PC-9 (cell line): ENCODE measurements around the gene PLA2G3. TPM values are rescaled to one million over a fixed set of nuclear protein-coding genes. Genes with fewer than 3 reads are reported as not detected.

Experiments used
- BruUV-seq: library from RNA; stranded (reverse); fragments of 400-500 nt; replicated peaks from 2 replicates; lab custom pipeline; 2021; lab: Mats Ljungman, UMichigan
- CTCF ChIA-PET: fragments of 300-600 bp; sonication (Branson Sonifier 250); formaldehyde crosslinking; loops from one replicate; lab custom pipeline; 2022; ENCODE audit warnings: antibody characterized with exemption; lab: Charles Lee
- POLR2A ChIA-PET: fragments of 300-600 bp; sonication (Branson Sonifier 250); formaldehyde crosslinking; loops from one replicate; lab custom pipeline; 2022; ENCODE audit warnings: antibody characterized with exemption; ENCODE audit not compliant: unreplicated experiment; lab: Charles Lee
- DNase-seq, 2 experiments: peaks; one replicate each; pipeline versions ENCODE4 v3.0.0 to v3.0.0-alpha.2; 2015 to 2022; ENCODE audit warnings: mixed read lengths in 1 of 2
- H2AFZ ChIP-seq: fragments of 200-600 bp; sonication (generic); 2 replicates; pipeline ENCODE4 v1.8.1; 2017; ENCODE audit warnings: antibody characterized with exemption
- H3F3A ChIP-seq: fragments of 200-600 bp; sonication (generic); 2 replicates; pipeline ENCODE4 v1.8.1; 2017; ENCODE audit warnings: antibody characterized with exemption, mild to moderate bottlenecking, low read depth; ENCODE audit not compliant: insufficient read depth
- H3K27ac ChIP-seq: fragments of 200-600 bp; sonication (generic); 2 replicates; pipeline ENCODE4 v1.6.1; 2016; ENCODE audit warnings: mixed run types
- H3K27me3 ChIP-seq: fragments of 200-600 bp; sonication (generic); 2 replicates; pipeline ENCODE4 v1.6.1; 2016; ENCODE audit warnings: low read depth, mixed run types; ENCODE audit not compliant: insufficient read depth
- H3K36me3 ChIP-seq: fragments of 200-600 bp; sonication (generic); 2 replicates; pipeline ENCODE4 v1.6.1; 2016; ENCODE audit warnings: low read depth, mixed run types
- H3K4me1 ChIP-seq: fragments of 200-600 bp; sonication (generic); replicated peaks from 2 replicates; pipeline ENCODE4 v1.6.1; 2016; ENCODE audit warnings: mixed run types; ENCODE audit not compliant: insufficient read depth
- H3K4me2 ChIP-seq: fragments of 200-600 bp; sonication (generic); 2 replicates; pipeline ENCODE4 v1.6.1; 2017; ENCODE audit warnings: mixed run types
- H3K4me3 ChIP-seq: fragments of 200-600 bp; sonication (generic); 2 replicates; pipeline ENCODE4 v1.6.1; 2016; ENCODE audit warnings: mixed run types
- H3K79me2 ChIP-seq: fragments of 200-600 bp; sonication (generic); 2 replicates; pipeline ENCODE4 v1.6.1; 2017; ENCODE audit warnings: low read depth, mixed run types
- H3K9me2 ChIP-seq: fragments of 200-600 bp; sonication (generic); 2 replicates; pipeline ENCODE4 v1.8.1; 2017; ENCODE audit warnings: mild to moderate bottlenecking; ENCODE audit not compliant: insufficient read depth
- H3K9me3 ChIP-seq: fragments of 200-600 bp; sonication (generic); 2 replicates; pipeline ENCODE4 v1.8.1; 2016; ENCODE audit warnings: low read depth; ENCODE audit not compliant: insufficient read depth
- H4K20me1 ChIP-seq: fragments of 200-600 bp; sonication (generic); 2 replicates; pipeline ENCODE4 v1.8.1; 2017; ENCODE audit not compliant: insufficient read depth
- EZH2 ChIP-seq: fragments of 200-600 bp; sonication (generic); IDR thresholded peaks from 2 replicates; pipeline ENCODE4 v1.8.0; 2017; ENCODE audit warnings: antibody characterized with exemption, low read depth
- intact Hi-C: fragments of 100-400 bp; cut with micrococcal nuclease; formaldehyde crosslinking; loops from one replicate; pipeline ENCODE4 v1.10.0; 2022; ENCODE audit not compliant: unreplicated experiment
- total RNA-seq: library from RNA; stranded (reverse); gene quantifications from 2 replicates; pipeline ENCODE4 v1.2.3, GENCODE V29; 2021
- TF ChIP-seq, protein P1 (sequence below): fragments of 200-600 bp; sonication (generic); conservative IDR thresholded peaks from 2 replicates; pipeline ENCODE4 v1.6.1; 2017; ENCODE audit warnings: mixed run types, antibody characterized with exemption, mild to moderate bottlenecking, moderate library complexity

PLA2G3 gene
- total RNA-seq, 1 experiment from 2014 or later: not detected

DNA sequence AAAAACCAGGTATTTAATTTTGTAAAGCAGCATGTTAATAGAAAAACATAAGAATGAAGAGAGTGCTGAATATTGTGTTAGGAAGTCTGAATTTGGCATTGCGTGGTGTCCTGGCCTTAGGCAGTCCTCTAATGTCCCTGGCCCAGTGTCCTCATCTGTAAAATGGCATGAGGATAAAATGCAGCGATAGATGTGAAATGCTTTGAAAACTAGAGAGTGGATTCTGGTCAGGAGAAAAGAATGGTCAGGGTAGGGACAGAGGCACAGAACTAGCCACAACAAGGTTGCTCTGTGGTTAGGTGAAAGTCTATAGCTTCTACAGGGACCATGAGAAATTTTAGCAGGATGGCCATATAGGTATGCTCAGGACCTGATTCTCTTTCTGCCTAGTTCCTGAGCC, 38.6 kb upstream of the PLA2G3 start:
- DNase-seq: no peak
- H3K27ac ChIP-seq: no peak overlapping the region
- no peaks in the 10 kb centered on the region for H3K27me3 ChIP-seq
- H3K4me2 ChIP-seq: 0 out of 2 replicates have a peak overlapping the region, but pooled peaks have one; percentile 15
- H3K79me2 ChIP-seq: peaks cover 43% of the 10 kb centered on the region
- H3K9me3 ChIP-seq: no peaks in the 10 kb centered on the region
- H2AFZ ChIP-seq: no peak overlapping the region
- H3F3A ChIP-seq: peaks cover 23% of the 10 kb centered on the region
- H3K4me1 ChIP-seq: peaks cover 21% of the 10 kb centered on the region
- no peaks in the 10 kb centered on the region for H3K9me2 ChIP-seq
- no TSS peak for BruUV-seq
- intact Hi-C loops: no loop called here
- H4K20me1 ChIP-seq: peaks cover 7% of the 10 kb centered on the region; the same call in 1 of the 2 replicates
- peaks cover 10% of the 10 kb centered on the region for H3K36me3 ChIP-seq
- ChIA-PET CTCF (no interaction called here), POLR2A (no interaction called here)
- TF ChIP-seq, protein P1, sequence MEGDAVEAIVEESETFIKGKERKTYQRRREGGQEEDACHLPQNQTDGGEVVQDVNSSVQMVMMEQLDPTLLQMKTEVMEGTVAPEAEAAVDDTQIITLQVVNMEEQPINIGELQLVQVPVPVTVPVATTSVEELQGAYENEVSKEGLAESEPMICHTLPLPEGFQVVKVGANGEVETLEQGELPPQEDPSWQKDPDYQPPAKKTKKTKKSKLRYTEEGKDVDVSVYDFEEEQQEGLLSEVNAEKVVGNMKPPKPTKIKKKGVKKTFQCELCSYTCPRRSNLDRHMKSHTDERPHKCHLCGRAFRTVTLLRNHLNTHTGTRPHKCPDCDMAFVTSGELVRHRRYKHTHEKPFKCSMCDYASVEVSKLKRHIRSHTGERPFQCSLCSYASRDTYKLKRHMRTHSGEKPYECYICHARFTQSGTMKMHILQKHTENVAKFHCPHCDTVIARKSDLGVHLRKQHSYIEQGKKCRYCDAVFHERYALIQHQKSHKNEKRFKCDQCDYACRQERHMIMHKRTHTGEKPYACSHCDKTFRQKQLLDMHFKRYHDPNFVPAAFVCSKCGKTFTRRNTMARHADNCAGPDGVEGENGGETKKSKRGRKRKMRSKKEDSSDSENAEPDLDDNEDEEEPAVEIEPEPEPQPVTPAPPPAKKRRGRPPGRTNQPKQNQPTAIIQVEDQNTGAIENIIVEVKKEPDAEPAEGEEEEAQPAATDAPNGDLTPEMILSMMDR: no peak
- no peak for TF ChIP-seq EZH2
- H3K4me3 ChIP-seq: no peak overlapping the region

DNA sequence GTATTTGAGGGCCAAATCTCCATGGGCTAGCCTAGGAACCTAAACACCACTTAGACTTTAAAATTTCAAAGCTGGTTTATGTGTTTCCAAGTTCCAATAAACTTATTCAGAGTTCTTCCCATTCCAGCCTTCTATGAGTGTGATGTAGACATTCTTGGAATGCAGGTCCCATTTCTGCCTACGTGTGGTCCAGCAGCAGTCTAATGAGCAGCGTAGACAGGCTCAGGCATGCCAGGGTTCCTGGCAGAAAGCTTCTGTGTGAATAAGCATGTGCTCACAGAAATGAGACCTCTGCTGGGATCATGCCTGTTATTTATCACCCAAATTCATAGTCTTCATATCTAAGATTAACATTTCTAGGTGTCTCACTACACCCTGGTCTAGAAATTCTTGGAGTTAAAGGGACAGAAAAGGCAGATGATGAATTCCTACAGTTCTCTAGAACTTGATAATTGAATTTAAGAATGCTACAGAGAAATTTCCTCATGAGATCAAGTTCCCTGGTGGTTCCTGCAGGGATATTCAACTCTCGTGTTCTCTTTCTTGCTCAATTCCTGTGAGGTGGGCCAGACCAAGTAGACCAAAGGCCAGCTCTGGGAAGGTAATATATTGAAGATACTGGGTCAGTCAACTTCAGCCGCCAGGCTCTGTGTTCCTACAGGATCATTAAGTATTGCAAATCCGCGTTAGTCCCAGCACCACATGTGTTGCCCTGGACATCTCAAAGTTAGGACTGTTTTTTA, 37.3 kb upstream of the PLA2G3 start:
- ChIA-PET CTCF (no interaction called here), POLR2A (interaction anchor here (0.6 kb wide), 1 partner anchor 660 kb away, joined by 5 read pairs; no protein-coding TSS in a partner anchor)
- intact Hi-C loops: no loop called here
- DNase-seq: peak in 1 of 2 experiments; percentile 10
- H3K9me3 ChIP-seq: no peaks in the 10 kb centered on the region
- no peaks in the 10 kb centered on the region for H3K27me3 ChIP-seq
- H3K9me2 ChIP-seq: no peaks in the 10 kb centered on the region
- H3K4me3 ChIP-seq: no peak overlapping the region
- no TSS peak for BruUV-seq
- H3K79me2 ChIP-seq: peaks cover 48% of the 10 kb centered on the region
- H4K20me1 ChIP-seq: peaks cover 7% of the 10 kb centered on the region; the same call in 1 of the 2 replicates
- no peak for TF ChIP-seq EZH2
- TF ChIP-seq, protein P1: no peak
- H3F3A ChIP-seq: peaks cover 34% of the 10 kb centered on the region
- H3K27ac ChIP-seq: no peak overlapping the region
- H3K4me1 ChIP-seq: peaks cover 34% of the 10 kb centered on the region
- peaks cover 7% of the 10 kb centered on the region; the same call in 1 of the 2 replicates for H3K36me3 ChIP-seq
- H2AFZ ChIP-seq: no peak overlapping the region
- no peak overlapping the region for H3K4me2 ChIP-seq

DNA sequence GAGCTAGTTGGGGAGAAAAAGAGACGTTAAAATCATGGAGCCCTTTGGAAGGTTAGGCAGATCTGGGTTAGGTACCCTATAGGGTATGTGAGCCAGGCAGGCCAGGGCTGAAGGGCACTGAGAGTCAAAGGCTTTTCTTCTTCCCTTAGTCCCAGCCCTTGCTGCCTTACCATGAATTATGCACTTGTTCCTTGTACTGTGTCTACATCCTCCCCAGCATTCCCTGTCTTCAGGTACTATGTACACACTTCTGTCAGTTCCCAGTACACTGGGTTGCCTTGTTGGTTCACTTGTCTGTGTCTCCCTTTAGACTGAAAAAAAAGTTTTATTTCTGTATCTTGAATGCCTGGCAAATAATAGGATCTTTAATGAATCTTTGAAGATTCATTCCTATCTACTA, 36.6 kb upstream of the PLA2G3 start:
- BruUV-seq: no TSS peak
- peaks cover 7% of the 10 kb centered on the region; the same call in 1 of the 2 replicates for H4K20me1 ChIP-seq
- H3K79me2 ChIP-seq: peaks cover 55% of the 10 kb centered on the region
- peaks cover 40% of the 10 kb centered on the region for H3F3A ChIP-seq
- no peak overlapping the region for H3K27ac ChIP-seq
- H3K9me3 ChIP-seq: no peaks in the 10 kb centered on the region
- intact Hi-C loops: no loop called here
- no peak overlapping the region for H2AFZ ChIP-seq
- no peak for DNase-seq
- POLR2A ChIA-PET: interaction anchor here (0.6 kb wide), 1 partner anchor 659 kb away, joined by 5 read pairs; no protein-coding TSS in a partner anchor
- CTCF ChIA-PET: no interaction called here
- no peaks in the 10 kb centered on the region for H3K9me2 ChIP-seq
- H3K4me1 ChIP-seq: peaks cover 41% of the 10 kb centered on the region
- no peak overlapping the region for H3K4me2 ChIP-seq
- H3K36me3 ChIP-seq: peaks cover 7% of the 10 kb centered on the region; the same call in 1 of the 2 replicates
- TF ChIP-seq, protein P1: no peak
- no peak for TF ChIP-seq EZH2
- H3K27me3 ChIP-seq: no peaks in the 10 kb centered on the region
- H3K4me3 ChIP-seq: no peak overlapping the region
